GM18520 (cell line): ENCODE data around the gene USH1C.
A peak's percentile ranks its signal among the peaks of the same experiment; 100 is the strongest.

Experiments used
- ATAC-seq: cut with Tn5 transposase; IDR thresholded peaks from one replicate; pipeline ENCODE4 v1.9.1; 2021; ENCODE audit not compliant: unreplicated experiment

The USH1C gene

DNA sequence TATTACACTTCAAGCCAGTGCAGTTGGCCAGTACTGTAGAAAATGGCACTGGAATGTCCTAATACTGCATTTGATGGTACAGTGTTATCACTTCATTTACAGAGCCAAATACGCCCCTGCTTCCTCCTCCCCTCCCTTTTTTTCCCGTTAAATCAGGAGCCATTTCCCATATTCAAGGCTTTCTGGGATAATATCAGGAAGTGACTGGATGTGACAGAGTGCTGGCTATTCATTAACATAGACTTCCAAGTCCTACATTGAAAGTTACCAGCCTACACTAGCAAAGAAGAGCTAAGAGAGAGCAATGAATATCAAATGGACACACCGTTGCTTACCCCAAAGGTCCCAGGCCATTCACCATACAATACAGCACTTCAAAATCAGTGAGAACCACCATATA lies 35.4 kb downstream of the USH1C start:
- no peak for ATAC-seq

- no peak for ATAC-seq
These were observed 35.9 kb downstream of the USH1C start for GRCh38 chr11:17508306-17508705.

- ATAC-seq = no peak
These were observed 36.4 kb downstream of the USH1C start for GRCh38 chr11:17507773-17508172.

- ATAC-seq = peak; percentile 37
These were observed 37.3 kb downstream of the USH1C start for GRCh38 chr11:17506942-17507341.

- no peak for ATAC-seq
These were observed 37.9 kb downstream of the USH1C start for GRCh38 chr11:17506314-17506713.

DNA sequence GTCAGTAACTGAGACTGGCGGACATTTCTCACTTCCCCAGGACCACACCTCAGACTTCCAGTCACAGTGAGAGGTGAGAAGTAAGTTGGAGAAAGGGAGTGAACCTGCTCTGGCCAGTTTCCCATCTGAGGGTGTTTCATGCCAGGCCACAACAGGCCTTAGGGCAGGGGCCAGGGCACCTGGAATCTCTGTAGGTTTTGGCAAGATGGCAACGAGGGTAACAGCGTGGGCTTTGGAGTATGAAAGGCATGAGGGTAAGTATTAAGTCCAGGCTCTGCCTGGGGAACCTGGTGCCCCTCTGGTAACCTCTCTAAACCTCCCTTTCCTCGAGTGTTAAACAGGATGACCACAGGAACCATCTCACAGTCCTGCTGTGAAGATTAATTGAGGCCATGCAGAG lies 39.1 kb downstream of the USH1C start:
- ATAC-seq = no peak

GRCh38 chr11:17504330-17505107 lies 39.7 kb downstream of the USH1C start:
- ATAC-seq = no peak

- ATAC-seq = no peak
These were observed 41.6 kb downstream of the USH1C start for GRCh38 chr11:17502630-17503029.

DNA sequence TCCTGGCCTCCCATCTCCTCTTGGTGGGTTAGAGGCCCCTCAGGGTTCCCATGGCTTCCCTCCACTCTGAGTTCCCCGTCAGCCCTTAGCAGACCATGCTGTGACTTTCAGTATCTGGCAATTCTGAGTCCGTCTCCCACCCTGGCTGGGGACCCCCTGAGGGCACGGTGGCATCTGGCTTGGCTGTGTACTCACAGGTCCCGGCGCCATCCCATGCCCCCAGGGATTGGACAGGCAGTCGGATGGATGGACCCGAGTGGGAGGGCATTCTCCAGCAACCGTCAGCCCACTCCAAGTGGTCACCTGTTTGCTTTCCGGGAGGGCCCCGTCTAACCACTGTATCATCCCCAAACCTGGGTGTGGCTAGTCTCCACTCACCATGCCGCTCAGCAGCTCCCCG lies 43.5 kb downstream of the USH1C start:
- ATAC-seq = no peak

GRCh38 chr11:17498475-17498874 lies 45.7 kb downstream of the USH1C start:
- ATAC-seq = no peak

- no peak for ATAC-seq
These were observed 46.2 kb downstream of the USH1C start for GRCh38 chr11:17498058-17498457.

- no peak for ATAC-seq
These were observed 47.8 kb downstream of the USH1C start for GRCh38 chr11:17496406-17496805.

DNA sequence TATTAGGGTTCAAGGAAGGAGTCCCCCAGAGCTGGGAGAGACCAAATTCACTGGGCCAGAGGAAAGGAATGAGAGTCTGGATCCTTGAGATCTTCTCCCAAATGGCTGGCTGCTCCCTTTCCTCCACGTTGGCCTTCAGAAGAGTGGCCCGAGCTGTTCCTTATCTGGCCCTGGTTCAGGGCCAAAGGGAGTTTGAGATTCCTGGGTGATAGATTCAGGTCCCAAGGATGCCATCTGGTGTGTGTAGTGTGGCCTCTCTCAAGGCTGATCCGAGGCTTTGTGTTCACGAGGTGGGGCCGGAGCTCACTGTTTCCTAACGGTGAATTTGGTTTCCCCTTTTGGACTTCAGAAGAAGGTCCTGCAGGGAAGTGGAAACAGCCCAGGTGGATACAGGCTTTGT lies 50.2 kb downstream of the USH1C start:
- ATAC-seq = no peak

GRCh38 chr11:17490938-17491337 lies 53.3 kb downstream of the USH1C start:
- ATAC-seq = no peak

DNA sequence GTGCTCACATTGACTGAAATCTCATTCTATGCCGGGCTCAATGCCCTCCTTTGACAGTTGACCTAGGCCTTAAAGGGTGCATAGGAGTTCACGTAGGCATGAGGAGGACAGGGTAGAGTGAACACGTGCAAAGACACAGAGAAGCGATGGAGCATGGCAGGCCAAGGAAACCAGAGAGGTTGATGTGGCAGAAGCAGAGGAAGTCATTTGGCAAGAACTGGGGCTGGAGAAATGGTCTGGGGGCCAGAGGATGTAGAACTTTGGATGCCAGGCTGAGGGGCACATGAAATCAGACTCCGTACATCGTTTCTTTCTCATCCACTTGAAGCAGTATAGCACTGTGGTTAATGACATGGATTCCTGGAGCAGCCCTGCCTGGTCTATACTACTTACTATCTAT lies 54.0 kb downstream of the USH1C start:
- no peak for ATAC-seq

- ATAC-seq = no peak
These were observed 54.5 kb downstream of the USH1C start for GRCh38 chr11:17489751-17490150.

DNA sequence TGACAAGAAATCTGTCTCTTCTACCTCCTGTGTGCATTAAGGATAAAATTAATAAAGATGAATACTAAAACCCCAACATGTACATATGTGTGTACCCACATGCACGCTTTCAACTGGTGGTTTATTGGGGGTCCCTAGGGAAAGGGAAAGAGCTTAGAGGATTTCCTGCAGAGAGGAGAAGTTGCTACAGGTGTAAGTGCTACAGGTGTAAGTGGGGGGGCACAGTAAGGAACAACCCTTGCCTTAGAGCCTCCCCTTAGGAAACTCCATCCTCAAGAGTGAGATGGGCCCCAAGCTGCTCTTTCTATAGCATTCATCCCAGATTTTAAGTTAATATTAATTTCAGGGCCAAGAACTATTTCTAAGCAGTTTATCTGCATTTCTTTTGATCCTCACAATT lies 55.7 kb downstream of the USH1C start:
- no peak for ATAC-seq

- ATAC-seq = no peak
These were observed 57.6 kb downstream of the USH1C start for GRCh38 chr11:17486646-17487045.

DNA sequence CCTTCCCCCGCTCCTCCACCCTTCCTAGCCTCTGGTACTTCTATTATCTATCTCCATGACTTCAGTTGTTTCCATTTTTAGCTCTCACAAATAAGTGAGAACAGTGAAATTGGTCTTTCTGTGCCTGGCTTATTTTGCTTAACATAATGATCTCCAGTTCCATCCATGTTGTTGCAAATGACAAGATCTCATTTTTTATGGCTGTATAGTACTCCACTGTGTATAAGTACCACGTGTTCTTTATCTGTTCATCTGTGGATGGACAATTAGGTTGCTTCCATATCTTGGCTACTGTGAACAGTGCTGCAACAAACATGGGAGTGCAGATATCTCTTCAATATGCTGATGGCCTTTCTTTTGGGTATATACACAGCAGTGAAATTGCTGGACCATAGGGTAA lies 60.7 kb downstream of the USH1C start:
- ATAC-seq = no peak

DNA sequence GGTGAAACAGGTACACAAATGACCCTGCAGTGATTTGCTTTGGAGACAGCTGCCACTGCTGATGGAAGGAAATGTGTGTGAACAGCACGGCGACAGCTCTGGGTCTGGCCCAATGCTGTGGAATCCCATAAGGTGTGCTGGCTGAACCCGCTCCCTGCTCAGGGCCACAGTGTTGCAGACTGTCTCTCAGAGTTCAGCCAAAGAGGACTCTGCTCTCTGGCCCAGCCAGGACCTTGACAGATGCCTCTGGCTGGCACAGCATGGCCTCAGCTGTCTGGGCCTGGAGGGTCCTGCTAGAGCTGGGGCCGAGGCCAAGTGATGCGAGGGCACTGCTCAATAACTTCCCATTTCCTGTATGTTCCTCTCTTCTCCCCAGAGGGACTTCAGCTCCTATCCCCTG lies 62.3 kb downstream of the USH1C start:
- no peak for ATAC-seq

DNA sequence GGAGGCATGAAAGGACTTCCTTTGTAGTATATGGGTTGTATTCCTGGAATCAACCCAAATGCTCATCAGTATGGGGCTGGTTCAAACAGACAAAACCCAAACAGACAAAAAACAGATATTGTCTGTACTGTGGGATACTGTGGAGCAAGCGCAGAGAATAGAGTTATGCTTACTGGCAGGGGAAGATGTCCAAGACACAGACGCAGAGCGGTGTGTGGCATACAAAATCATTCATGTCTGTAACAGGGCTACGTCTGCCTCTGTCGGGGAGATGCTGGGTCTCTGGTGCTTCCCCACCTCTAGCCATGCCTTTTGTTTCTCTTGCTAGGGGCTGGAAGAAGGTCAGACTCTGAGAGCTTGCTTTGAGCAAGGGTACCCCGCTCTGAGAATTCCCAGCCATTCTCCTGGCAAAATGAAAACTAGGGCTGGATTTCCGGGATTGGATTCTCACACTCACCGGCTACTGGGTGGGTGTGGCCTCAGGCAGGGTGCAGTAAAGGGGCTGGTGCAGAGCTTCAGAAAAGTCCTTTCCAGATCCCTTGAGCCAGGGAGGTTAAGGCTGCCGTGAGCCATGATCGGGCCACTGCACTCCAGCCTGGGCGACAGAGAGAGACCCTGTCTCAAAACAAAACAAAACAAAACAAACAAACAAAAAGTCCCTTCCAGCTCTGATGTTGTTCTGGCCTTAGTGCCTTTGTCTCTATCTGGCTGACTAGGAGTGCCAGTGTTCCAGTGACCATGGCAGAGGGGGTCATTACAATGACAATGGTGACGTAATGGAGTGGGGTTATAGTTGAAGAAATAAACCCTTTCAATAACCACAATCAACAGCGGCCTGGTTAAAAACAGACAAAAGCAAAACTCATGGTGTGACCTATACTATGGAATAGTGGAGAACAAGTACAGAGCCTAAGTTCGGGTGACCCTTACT lies 64.7 kb downstream of the USH1C start:
- ATAC-seq = no peak

DNA sequence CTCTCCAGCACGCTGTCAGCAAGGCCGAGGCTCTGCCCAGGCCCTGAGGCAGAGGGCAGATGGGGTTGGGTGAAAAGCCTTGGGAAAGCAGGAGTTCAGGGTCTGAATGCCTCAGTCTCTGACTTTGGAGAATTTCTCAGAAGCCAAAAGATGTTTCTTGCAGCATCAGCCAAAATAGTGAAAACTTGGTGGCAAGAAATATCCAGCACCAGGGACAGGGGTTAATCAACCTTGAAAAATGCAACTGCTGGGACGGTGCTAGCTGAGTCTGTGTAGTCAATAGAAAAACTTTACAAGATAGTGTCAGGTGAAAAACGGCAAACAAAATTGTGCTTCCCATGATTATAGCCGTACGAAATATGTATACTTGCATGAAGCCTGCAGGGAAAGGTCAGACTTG lies 66.1 kb downstream of the USH1C start:
- ATAC-seq = no peak
